HG02798 (cell line): ENCODE data around the gene PTGFRN.

Experiments
- ATAC-seq: cut with Tn5 transposase; IDR thresholded peaks from one replicate; pipeline ENCODE4 v1.9.1; 2021; ENCODE audit warnings: mild to moderate bottlenecking; ENCODE audit not compliant: unreplicated experiment, poor library complexity

PTGFRN gene

DNA sequence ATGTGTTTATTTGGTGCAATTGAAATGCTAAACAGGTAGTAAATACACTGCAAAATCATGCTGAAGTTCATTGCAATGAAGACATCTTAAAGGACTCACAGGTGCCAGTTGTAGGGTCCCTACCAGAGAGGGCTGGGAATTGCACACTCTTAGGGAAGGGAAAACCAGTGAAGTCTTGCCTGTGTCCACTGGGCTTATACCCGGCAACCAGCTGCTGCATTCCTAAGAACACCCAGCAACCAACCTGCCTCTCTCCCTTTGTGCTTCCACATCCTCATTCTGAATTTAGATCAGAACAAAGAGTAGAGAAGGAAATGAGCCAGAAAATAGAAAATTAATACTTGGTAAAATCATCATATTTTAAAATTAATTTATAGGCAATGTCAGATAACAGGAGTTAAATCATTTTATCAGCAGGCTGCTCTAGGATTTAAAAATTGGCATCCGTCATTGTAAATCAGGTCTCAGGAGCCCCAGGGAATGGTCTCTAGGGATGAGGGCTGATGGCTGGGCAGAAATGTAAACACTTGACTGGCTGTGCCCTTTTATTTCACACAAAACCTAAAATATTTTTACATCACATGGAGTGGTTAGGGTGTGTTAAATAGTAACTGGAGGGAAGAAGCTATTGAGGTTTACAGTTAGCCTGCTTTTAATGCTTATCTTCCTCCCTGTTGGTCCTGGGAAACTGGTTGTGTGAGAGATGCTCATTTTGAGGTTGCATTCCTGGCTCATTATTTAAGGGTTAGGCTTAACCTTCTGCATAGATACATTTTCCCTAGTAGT, 31.3 kb downstream of the PTGFRN start:
- no peak for ATAC-seq

DNA sequence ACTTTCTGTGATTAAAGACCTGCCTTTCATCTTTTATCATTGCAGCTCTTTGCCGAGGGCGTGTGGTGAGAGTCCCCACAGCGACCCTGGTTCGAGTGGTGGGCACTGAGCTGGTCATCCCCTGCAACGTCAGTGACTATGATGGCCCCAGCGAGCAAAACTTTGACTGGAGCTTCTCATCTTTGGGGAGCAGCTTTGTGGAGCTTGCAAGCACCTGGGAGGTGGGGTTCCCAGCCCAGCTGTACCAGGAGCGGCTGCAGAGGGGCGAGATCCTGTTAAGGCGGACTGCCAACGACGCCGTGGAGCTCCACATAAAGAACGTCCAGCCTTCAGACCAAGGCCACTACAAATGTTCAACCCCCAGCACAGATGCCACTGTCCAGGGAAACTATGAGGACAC, 32.0 kb downstream of the PTGFRN start:
- no peak for ATAC-seq

DNA sequence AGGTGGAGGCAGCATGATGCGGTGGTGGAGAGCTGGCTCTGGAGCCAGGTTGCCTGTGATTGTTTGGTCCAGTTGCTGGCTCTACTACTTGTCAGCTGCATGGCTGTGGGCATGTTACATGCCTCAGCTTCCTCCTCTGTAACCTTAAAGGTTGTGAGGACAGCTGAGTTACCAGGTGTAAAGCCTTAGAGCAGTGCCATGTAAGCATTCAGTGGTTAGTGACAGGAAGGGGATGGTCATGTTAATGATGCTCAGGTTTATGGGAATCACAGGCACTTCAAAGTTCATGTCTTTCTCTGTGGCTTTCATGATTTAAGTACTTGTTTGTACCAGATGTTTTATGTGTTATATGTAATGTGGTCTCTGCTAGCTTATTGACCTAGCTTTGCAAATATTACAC, 32.6 kb downstream of the PTGFRN start:
- ATAC-seq = no peak

DNA sequence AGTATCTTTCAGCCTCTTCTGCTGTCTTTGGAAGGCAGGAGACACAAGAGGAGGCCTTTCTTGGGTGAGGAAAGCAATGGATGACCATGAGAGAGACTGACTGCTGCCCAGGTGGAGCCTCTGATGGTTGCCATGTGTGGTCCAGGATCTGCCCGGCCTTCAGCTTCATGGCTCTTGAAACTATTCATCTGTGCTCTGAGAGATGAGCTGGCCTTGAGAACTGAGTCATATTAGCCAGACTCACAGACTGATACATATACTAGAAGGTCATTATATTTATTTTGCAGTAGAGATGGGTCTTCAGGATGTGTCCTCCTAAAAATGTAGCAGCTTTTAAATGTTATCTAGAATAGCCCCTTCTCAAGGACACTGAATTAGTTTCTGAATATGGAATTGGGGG, 33.7 kb downstream of the PTGFRN start:
- ATAC-seq = no peak

DNA sequence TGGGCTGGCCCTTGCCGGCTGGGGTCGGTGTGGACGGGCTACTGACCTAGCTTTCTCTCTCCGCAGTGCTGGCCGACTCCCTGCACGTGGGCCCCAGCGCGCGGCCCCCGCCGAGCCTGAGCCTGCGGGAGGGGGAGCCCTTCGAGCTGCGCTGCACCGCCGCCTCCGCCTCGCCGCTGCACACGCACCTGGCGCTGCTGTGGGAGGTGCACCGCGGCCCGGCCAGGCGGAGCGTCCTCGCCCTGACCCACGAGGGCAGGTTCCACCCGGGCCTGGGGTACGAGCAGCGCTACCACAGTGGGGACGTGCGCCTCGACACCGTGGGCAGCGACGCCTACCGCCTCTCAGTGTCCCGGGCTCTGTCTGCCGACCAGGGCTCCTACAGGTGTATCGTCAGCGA, 34.9 kb downstream of the PTGFRN start:
- no peak for ATAC-seq

DNA sequence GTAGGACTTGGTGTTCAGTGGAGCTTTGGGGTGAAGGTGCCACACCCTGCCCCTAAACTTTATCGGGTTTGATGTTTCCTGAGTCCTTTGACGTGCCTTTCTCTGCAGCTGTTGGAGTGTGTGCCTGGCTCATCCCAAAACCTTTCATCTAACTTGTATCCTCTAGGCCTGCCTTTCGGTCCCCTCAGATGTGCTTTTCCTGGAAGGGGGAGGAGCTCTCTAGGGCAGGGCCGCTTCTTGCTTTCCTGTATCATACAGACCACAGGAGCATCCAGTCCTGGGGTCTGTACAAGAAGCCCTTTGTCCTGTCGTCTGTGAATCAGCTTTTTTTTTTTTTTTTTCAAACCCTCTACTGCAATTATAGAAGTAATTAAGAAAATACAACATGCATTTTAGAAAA, 35.7 kb downstream of the PTGFRN start:
- no peak for ATAC-seq

DNA sequence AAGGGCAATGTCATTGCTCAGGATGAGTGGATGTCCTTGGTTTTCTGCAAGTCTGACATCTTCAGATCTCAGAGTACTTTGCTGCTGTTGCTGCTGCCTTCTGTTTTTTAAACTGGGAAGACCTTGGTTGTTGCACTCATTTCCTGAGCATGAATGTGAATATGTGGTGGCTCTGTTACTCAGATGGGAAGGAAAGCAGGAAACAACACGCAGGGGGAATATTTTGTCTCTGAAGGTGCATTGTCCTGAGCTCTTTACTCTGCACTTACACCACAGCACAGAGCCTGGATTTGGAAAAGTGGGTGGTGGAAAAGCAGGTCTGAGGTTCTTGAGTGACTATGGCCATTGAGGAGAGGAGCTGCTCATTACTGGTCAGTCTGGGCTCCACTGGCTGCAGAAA, 36.3 kb downstream of the PTGFRN start:
- ATAC-seq = no peak

DNA sequence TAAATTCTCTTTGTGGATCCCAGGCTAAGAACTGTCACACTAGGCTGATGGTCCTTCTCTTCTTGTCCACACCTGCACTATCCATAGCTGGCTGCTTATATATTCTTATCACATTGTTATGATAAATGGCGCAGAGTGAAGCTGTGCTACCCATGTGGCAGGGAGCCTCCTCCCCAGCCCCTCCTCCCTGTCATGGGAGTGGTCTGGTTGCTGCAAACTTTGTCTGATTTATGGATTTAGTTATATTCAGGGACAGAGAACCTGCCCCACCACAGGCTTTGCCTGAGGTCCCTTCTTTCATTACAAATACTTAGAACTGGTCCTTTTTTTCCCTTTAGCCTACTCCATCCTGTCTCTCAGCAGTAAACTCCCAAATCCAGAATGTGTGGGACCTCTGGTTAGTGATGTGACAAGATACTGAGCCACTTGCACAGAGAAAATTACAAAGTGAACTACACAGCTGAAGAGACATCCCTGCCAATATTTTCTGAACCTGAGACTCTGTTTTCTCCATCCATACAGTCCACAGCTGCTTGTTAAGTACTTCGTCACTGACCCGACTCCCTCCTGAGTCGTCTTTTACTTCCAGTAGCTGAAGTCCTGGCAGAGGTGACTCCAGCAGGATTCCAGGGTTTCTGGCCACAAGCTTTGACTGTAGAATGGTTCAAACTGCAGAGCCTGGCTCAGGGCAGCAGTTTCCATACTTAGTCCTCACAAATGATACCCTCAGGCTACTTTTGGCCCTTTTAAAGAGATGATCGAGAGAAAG, 37.6 kb downstream of the PTGFRN start:
- ATAC-seq = no peak

DNA sequence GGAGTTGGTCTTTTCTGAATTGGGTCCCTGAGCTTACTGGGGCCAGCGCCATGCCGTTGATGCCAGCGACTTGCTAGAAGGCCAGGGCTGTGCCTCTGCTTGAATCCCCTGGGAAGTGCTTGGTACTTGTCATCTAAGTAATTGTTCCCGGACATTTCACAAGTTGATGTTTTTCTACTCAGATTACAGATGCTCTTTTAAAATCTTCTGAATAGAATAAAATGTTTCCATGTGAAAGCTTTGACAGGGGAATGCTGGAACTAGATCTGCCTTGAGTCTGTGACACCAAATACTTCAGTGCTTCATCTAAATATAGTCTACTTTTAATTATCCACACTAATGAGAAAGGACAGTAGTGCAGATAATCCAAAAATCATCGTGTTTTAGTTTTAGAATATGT, 38.3 kb downstream of the PTGFRN start:
- ATAC-seq = no peak

DNA sequence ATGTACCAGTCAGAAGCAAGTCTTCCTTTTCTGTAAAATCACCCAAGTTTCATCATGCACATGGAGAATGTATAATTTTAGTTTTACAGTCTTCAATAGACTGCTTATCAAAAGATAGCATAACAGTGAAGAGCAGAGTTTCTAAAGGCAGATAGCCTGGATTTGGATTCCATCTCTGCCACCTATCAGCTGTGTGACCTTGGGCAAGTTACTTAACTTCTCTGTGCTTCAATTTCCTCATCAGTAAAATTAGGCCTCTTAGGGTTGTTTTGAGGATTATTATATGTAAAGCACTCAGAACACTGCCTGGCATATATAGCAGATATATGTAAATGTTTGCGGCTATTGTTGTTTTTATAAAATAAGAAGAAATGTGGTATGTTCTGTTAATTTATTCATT, 38.9 kb downstream of the PTGFRN start:
- no peak for ATAC-seq

DNA sequence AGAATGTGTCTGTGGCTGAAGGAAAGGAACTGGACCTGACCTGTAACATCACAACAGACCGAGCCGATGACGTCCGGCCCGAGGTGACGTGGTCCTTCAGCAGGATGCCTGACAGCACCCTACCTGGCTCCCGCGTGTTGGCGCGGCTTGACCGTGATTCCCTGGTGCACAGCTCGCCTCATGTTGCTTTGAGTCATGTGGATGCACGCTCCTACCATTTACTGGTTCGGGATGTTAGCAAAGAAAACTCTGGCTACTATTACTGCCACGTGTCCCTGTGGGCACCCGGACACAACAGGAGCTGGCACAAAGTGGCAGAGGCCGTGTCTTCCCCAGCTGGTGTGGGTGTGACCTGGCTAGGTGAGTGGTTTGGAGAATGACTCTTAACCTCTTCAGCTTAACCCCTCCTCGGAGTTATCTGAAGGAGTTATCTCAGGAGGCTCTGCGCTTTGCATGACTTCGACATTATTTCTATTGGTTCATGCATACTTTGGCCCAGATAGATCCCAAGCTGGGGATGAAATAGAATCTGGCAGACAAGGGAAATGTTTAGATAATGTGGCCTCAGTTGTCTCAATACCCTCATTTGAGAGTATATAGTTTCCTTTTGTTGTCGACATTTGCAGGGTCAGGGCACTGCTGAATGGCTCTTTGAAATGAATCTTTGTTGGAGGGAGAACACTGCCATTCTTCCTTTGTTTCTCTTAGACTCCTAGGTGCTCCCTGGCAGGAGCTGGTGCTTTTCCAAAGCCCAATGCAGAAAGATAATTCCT, 39.7 kb downstream of the PTGFRN start:
- ATAC-seq = no peak

DNA sequence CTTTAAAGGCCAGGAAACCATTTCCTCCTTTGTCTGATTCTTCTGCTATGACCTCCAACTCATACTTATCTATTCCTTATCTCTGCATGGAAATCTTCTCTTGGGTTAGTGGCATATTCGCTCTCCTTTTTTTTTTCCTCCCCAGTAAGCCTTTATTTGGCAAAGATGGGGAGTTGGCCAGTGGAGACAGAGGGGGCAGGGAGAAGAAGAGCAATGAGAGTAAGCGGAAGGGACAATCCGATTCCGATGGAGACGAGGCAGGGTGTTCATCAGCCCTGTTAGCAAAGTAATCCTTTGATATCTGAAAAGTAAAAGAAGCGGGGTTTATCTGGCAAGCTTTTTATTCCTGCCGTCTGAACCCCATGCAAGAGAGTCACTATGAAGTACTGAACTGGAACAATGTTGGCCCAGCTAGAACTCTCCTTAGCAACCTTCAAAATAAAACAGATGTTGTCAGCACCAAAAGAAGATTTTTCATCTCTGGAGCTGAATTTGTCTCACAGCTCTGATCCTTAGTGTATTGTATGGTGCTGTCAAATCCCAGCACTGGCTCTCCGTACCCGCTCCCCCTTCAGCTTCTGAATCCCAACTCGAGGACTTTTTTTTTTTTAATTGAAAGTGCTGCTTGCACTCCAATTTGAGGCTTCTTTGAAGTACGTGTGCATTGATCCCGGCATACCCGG, 40.9 kb downstream of the PTGFRN start:
- no peak for ATAC-seq

DNA sequence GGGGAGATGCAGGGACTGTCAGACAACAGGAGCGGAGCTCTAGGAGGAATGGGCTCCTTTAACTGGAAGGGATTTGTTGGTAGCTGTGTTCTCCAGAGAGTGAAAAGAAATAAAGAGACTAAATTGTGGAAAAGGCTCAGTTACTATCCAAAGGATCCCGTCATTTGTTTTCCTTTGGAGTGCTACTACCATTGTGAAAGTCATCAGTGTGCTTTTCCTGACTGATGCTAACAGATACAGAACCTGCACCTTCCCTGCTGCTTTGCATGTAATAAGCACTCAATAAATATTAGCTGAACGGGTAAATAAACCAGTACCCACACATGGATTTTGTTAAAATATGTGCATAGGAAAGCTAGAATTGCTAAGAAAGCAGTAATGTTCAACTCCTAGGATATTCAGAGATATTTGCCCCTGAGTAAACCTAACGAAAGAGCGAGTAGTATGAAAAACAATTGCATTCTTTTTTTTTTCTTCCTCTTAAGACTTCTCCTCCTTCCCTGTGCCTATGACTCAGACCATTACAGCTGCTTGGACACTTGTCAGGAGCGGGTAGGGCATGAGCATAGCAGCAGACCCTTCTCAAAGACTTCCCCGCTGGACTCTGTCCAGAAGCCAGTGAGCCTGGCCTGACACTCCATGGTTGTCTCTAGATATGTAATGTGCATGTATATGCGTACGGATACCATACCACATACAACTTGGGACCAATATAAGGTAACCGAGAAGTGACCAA, 41.7 kb downstream of the PTGFRN start:
- no peak for ATAC-seq

DNA sequence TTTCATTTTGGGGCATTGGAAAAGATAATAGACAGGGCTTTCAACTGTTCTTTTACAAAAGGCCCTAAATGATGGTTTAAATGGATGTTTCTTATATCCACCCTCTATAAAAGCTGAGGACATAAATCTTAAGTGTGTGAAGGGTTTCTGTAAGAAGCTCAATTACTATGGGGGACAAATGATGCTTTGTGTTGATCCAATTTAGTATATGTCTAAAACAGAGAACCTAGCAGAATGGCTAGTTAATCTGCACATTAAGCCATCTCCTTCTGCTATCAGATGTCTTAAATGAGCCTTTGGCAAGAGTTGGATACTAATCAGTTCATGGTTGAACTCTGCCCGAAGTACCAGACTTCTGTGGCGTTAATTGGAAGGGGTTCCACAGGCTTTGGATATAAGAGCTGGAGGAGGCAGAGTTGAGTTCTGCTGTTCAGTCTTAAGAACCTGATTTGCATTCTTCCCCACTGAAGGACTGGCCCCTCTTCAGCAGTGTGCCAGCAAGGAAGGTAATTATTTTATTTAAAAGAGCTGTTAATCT, 43.1 kb downstream of the PTGFRN start:
- ATAC-seq = no peak

DNA sequence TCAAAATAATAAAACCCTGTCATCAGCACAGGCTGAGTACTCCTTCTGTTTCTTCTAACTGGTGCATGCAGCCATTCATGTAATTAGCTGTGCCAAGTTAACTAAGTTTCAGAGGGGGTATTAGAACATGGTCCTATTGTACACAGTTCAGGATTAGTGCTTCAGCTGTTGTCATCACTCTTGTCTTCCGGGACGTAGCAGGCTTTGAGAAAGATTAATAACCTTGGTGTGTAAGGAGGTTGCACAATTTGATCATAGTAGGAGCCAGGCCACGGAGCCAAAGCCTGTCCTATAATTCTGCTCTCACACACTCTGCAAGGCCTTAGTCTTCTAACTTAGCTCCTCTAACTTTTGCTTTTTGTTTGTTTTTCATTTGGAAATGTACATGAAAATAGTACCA, 44.7 kb downstream of the PTGFRN start:
- no peak for ATAC-seq

DNA sequence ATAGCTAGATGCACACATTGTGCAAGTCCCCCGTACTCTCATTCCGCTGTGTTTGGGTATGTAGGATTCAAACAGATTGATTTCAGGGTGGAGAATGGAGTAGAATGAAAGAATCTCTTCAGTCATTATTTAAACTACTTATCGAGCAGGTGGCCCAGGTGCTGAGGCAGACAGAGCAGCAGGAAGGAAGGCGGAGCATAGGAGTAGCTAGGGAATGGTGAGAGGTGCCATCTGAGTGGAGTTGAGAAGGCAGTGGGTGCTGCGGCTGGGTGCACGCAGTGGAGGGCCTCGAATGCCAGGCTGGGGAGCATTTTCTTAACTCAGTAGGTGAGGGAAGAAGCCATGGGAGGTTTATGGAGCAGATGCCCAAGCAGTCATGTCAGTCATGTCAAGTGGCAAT, 46.7 kb downstream of the PTGFRN start:
- no peak for ATAC-seq

DNA sequence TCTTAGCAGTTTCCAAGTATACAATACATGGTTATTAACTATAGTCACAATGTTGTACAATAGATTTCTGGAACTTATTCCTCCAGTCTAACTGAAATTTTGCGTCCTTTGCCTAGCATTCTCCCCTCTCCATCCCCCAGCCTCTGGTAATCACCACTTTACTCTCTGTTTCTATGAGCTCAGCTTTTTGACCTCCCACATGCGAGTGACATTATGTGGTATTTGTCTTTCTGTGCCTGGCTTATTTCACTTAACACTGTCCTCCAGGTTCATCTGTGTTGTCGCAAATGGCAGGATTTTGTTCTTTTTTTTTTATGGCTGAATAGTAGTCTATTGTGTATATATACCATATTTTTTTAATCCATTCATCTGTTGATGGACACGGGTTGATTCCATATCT, 47.9 kb downstream of the PTGFRN start:
- ATAC-seq = no peak

DNA sequence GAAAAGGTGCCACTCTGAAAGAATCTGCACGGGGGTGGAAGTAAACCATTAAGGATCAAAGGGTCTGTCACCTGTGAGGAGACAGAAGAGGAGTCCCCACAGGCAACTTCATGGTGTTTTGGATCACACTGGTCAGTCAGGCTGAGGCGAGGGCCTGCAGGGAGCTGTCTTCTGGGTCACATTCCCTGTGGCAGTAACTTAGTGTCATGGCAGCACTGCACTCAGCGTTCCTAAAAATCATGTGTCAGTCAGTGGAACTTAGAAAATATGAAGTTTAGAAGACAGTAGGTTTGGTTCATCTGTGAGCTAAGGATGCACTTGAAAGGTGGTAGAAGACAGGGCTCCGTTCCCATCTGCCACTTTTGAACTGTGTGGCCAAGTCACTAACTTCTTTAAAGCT, 48.4 kb downstream of the PTGFRN start:
- ATAC-seq = no peak

DNA sequence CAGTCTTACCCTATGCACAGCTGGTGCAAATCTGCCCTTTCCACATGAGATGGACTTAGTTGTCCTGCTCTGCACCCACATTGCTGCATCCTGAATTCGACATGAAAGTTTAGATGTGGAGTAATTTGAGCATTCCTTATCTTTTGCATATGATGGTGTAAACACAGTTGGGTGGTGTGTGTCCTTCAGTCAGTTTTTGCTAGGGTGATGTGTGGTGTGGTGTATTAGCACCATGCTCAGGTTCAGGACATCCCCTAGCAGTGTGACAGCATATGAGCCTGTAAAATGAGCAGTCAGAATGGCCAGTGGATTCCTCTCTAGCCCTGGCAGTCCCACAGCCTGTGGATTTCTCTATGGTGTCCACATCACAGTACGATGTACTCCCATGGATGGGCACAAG, 49.3 kb downstream of the PTGFRN start:
- ATAC-seq = no peak

DNA sequence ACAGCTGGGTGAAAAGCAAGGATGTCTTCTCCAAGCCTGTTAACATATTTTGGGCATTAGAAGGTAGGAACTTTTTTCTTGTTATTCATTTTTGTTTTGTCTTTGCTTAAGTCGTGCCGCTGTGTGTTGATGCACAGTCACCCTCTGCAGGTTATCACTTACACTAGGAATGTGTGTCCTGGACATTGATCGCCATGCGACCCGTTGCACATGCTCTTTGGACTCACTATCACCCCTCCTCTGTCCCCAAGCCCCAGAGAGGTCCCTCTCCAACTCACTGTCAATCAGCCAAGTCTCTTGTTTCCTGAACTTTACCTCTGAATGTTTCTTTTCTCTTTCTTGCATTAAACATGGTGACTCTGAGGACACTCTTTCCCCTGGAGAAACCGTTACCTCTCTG, 51.9 kb downstream of the PTGFRN start:
- ATAC-seq = no peak
